Endothelial cell (in vitro differentiated cells): ENCODE results near the gene WASF1. TPM values are rescaled to one million over a fixed set of nuclear protein-coding genes. Genes with fewer than 3 reads are reported as not detected.
"Not testable (repeated sequence)": the region's sequence is repeated elsewhere in the genome, so short reads cannot be mapped to it uniquely, and the experiment has no call there.

Source experiments
- DNase-seq: peaks from one replicate; pipeline ENCODE4 v3.0.0; 2021; ENCODE audit warnings: low spot score
- H3K27ac Mint-ChIP-seq: one replicate; pipeline ENCODE4 v1.8.0; 2021; ENCODE audit warnings: mixed read lengths, inconsistent platforms; ENCODE audit not compliant: unreplicated experiment
- H3K27me3 Mint-ChIP-seq: one replicate; pipeline ENCODE4 v1.8.0; 2021; ENCODE audit warnings: mild to moderate bottlenecking, moderate library complexity, mixed read lengths, inconsistent platforms; ENCODE audit not compliant: unreplicated experiment
- H3K36me3 Mint-ChIP-seq: one replicate; pipeline ENCODE4 v1.8.0; 2021; ENCODE audit warnings: mild to moderate bottlenecking, low read depth, mixed read lengths, inconsistent platforms; ENCODE audit not compliant: unreplicated experiment
- H3K4me1 Mint-ChIP-seq: one replicate; pipeline ENCODE4 v1.8.0; 2021; ENCODE audit warnings: mild to moderate bottlenecking, mixed read lengths, inconsistent platforms; ENCODE audit not compliant: unreplicated experiment
- H3K4me3 Mint-ChIP-seq: one replicate; pipeline ENCODE4 v1.8.0; 2021; ENCODE audit warnings: mild to moderate bottlenecking, mixed read lengths, inconsistent platforms; ENCODE audit not compliant: unreplicated experiment
- H3K9me3 Mint-ChIP-seq: one replicate; pipeline ENCODE4 v1.8.0; 2021; ENCODE audit warnings: mixed read lengths, inconsistent platforms; ENCODE audit not compliant: unreplicated experiment
- CTCF ChIP-seq: fragments of 200-600 bp; sonication (generic); IDR thresholded peaks from one replicate; pipeline ENCODE4 v1.5.0; 2021; ENCODE audit warnings: antibody characterized with exemption; ENCODE audit not compliant: unreplicated experiment
- total RNA-seq: library from RNA; stranded (reverse); fragmentation: NEBNext Ultra II Directional; extraction: Animal tissue kit (Norgen Biotek cat#: 25700); gene quantifications from one replicate; pipeline ENCODE4 v1.2.1, GENCODE V29; 2021; ENCODE audit not compliant: unreplicated experiment

WASF1 gene
- total RNA-seq, 1 donor from 2014 or later: 110 TPM

- Mint-ChIP-seq H3K4me1 (peaks cover 31% of the 10 kb centered on the region), H3K27me3 (peaks cover 1% of the 10 kb centered on the region), H3K4me3 (no peak overlapping the region), H3K9me3 (no peaks in the 10 kb centered on the region), H3K36me3 (peaks cover 3% of the 10 kb centered on the region), H3K27ac (no peak overlapping the region)
- DNase-seq: no peak
- TF ChIP-seq CTCF: no peak
Measured at GRCh38 chr6:110085285-110085684, 94.2 kb downstream of the WASF1 start.

- no peak for TF ChIP-seq CTCF
- peak overlapping the region; percentile 81 for H3K27ac Mint-ChIP-seq
- no peak for DNase-seq
- H3K4me1 Mint-ChIP-seq: peaks cover 24% of the 10 kb centered on the region
- no peak overlapping the region for H3K4me3 Mint-ChIP-seq
- no peaks in the 10 kb centered on the region for H3K9me3 Mint-ChIP-seq
- peaks cover 3% of the 10 kb centered on the region for H3K36me3 Mint-ChIP-seq
- H3K27me3 Mint-ChIP-seq: peaks cover 1% of the 10 kb centered on the region
Measured at GRCh38 chr6:110083875-110084585, 95.4 kb downstream of the WASF1 start.

GRCh38 chr6:110075406-110075805 is 104.1 kb downstream of the WASF1 start:
- Mint-ChIP-seq H3K27me3 (peaks cover 2% of the 10 kb centered on the region), H3K4me1 (no peaks in the 10 kb centered on the region), H3K36me3 (no peaks in the 10 kb centered on the region), H3K9me3 (no peaks in the 10 kb centered on the region), H3K27ac (no peak overlapping the region), H3K4me3 (no peak overlapping the region)
- DNase-seq: no peak
- no peak for TF ChIP-seq CTCF

GRCh38 chr6:110073474-110073873 is 106.0 kb downstream of the WASF1 start:
- H3K27me3 Mint-ChIP-seq, H3K36me3 Mint-ChIP-seq, H3K4me3 Mint-ChIP-seq, H3K9me3 Mint-ChIP-seq, DNase-seq, H3K27ac Mint-ChIP-seq: not testable (repeated sequence)
- peaks cover 13% of the 10 kb centered on the region for H3K4me1 Mint-ChIP-seq

GRCh38 chr6:110068592-110068967 is 110.9 kb downstream of the WASF1 start:
- Mint-ChIP-seq H3K4me3 (no peak overlapping the region), H3K9me3 (no peaks in the 10 kb centered on the region), H3K27me3 (peaks cover 4% of the 10 kb centered on the region), H3K4me1 (peaks cover 20% of the 10 kb centered on the region), H3K36me3 (no peaks in the 10 kb centered on the region), H3K27ac (peak overlapping the region; percentile 49)
- no peak for DNase-seq
- no peak for TF ChIP-seq CTCF
